Activated T-cell treated with anti-CD3 and anti-CD28 coated beads, Interleukin-2, amount 50 U/mL, for 72 hours (primary cell): Measurements from ENCODE around the gene INHBB. TPM values are rescaled to one million over a fixed set of nuclear protein-coding genes. Genes with fewer than 3 reads are reported as not detected.

Source experiments
- ATAC-seq, 2 donors: fragments of 150-1000 bp; cut with Tn5 transposase; replicated peaks in 1 of 2; 2 replicates each; pipeline ENCODE4 v1.10.0; 2021; ENCODE audit warnings: moderate library complexity in 2 of 2, mild to moderate bottlenecking in 1 of 2
- DNase-seq, 2 donors: peaks; one replicate each; pipeline ENCODE4 v3.0.0; 2021 to 2022; ENCODE audit warnings: mixed read lengths in 1 of 2
- H3K27ac Mint-ChIP-seq: one replicate; pipeline ENCODE4 v1.8.0; 2022; ENCODE audit warnings: mild to moderate bottlenecking, moderate library complexity, mixed read lengths
- H3K27me3 Mint-ChIP-seq: one replicate; pipeline ENCODE4 v1.8.0; 2022; ENCODE audit warnings: low read depth, mixed read lengths
- H3K36me3 Mint-ChIP-seq, 2 donors: one replicate each; pipeline ENCODE4 v1.8.0; 2022; ENCODE audit warnings: mixed read lengths in 2 of 2, mild to moderate bottlenecking in 1 of 2; ENCODE audit not compliant: insufficient read depth in 2 of 2
- H3K4me1 Mint-ChIP-seq: one replicate; pipeline ENCODE4 v1.8.0; 2022; ENCODE audit warnings: low read depth, mixed read lengths
- H3K4me3 Mint-ChIP-seq, 2 donors: one replicate each; pipeline ENCODE4 v1.8.0; 2022; ENCODE audit warnings: mild to moderate bottlenecking in 2 of 2, mixed read lengths in 2 of 2, moderate library complexity in 2 of 2
- H3K9me3 Mint-ChIP-seq, 2 donors: one replicate each; pipeline ENCODE4 v1.8.0; 2022; ENCODE audit warnings: mixed read lengths in 2 of 2
- total RNA-seq, 2 donors: library from RNA; stranded (reverse); gene quantifications; one replicate each; pipeline ENCODE4 v1.2.3, GENCODE V29; 2022

The INHBB gene
- total RNA-seq = not detected

DNA sequence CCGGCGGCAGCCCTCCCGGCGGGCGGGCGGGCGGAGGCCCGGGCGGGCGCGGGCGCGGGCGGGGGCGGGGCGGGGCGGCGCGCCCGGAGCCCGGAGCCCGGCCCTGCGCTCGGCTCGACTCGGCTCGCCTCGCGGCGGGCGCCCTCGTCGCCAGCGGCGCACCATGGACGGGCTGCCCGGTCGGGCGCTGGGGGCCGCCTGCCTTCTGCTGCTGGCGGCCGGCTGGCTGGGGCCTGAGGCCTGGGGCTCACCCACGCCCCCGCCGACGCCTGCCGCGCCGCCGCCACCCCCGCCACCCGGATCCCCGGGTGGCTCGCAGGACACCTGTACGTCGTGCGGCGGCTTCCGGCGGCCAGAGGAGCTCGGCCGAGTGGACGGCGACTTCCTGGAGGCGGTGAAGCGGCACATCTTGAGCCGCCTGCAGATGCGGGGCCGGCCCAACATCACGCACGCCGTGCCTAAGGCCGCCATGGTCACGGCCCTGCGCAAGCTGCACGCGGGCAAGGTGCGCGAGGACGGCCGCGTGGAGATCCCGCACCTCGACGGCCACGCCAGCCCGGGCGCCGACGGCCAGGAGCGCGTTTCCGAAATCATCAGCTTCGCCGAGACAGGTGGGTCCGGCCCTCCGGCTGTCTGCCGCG is at the start of gene INHBB:
Gene INHBB (plus strand): TSS at position 111 of the 641 bp plus-strand sequence. CDS start 53 bp downstream, at position 164.
- H3K4me1 Mint-ChIP-seq = peaks cover 25% of the 10 kb centered on the region
- H3K36me3 Mint-ChIP-seq = peaks cover 0 to 3% of the 10 kb centered on the region in 2 donors
- ATAC-seq = peak; percentile 33 to 43
- peak; percentile 22 to 24 for DNase-seq
- H3K9me3 Mint-ChIP-seq = no peaks in the 10 kb centered on the region
- no peak within 1 kb of the TSS for H3K27ac Mint-ChIP-seq
- H3K4me3 Mint-ChIP-seq = peak within 1 kb of the TSS; percentile 73 to 77
- H3K27me3 Mint-ChIP-seq = peaks cover 57% of the 10 kb centered on the region

DNA sequence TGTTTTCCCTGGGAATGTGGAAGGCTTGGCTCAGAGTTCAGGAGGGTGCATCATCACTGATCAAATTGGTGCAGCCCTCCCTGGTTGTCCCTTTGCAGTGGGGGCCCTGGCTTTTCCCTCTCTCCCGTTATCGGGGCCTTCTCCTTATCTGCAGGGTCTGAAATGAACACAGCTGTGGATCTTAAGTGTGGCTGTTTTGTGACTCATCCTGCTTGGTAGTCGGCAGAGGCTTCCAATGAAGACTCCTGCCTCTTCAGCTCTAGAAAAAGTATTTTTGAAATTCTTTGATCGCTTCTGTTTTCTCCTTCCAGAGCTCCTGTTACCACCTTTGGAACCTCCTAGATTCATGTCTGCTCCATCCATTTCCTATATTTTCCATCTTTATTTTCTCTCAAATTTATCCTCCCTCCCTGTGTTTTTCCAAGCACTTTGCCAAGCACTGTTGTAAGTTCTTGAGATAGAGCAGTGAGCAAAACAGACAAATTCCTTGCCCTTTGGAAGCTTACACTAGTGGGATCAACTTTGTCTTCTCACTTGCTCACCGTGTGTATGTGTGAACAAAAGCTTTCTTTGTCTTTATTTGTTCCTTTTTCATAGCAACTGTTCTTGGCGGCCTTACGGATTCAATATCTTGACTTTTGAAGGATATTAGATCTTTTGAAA is 47.6 kb upstream of the INHBB start:
- Mint-ChIP-seq H3K36me3 (peaks cover 7 to 14% of the 10 kb centered on the region in 2 donors), H3K4me1 (peaks cover 6% of the 10 kb centered on the region), H3K4me3 (no peak overlapping the region), H3K9me3 (no peaks in the 10 kb centered on the region), H3K27ac (no peak overlapping the region), H3K27me3 (no peaks in the 10 kb centered on the region)
- ATAC-seq = no peak
- no peak for DNase-seq

DNA sequence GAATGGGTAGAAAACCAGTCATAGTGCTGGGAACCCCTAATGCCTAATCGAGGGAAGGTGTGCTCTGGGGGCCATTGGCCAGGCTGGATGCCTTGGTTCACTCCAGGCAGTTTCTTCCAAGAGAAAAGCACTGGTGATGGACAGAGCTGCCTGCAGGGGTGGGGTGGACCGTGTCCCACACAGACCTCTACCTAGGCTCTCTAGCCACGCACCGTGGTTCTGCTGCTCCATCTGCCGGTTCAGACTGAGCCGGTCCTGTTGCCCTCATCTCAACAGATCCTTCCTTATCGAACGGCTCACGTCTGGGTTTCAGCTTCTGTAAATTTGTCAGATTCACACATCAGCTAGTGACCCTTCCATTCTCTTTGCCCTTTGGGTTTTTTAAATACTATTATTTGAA is 46.9 kb upstream of the INHBB start:
- Mint-ChIP-seq H3K9me3 (no peaks in the 10 kb centered on the region), H3K27ac (peak overlapping the region; percentile 9), H3K4me1 (peaks cover 12% of the 10 kb centered on the region), H3K36me3 (peaks cover 5 to 7% of the 10 kb centered on the region in 2 donors), H3K27me3 (peaks cover 5% of the 10 kb centered on the region), H3K4me3 (no peak overlapping the region)
- DNase-seq = no peak
- no peak for ATAC-seq

- Mint-ChIP-seq H3K9me3 (no peaks in the 10 kb centered on the region), H3K27ac (no peak overlapping the region), H3K36me3 (peaks cover 5 to 7% of the 10 kb centered on the region in 2 donors), H3K4me1 (peaks cover 12% of the 10 kb centered on the region), H3K27me3 (peaks cover 5% of the 10 kb centered on the region), H3K4me3 (no peak overlapping the region)
- no peak for DNase-seq
- no peak for ATAC-seq
Observed at GRCh38 chr2:120299561-120299960, 46.4 kb upstream of the INHBB start.

GRCh38 chr2:120300385-120300784 is 45.6 kb upstream of the INHBB start:
- H3K36me3 Mint-ChIP-seq = peaks cover 5 to 7% of the 10 kb centered on the region in 2 donors

GRCh38 chr2:120301284-120301683 is 44.7 kb upstream of the INHBB start:
- Mint-ChIP-seq H3K9me3 (no peaks in the 10 kb centered on the region), H3K4me1 (peaks cover 12% of the 10 kb centered on the region), H3K36me3 (peaks cover 4 to 8% of the 10 kb centered on the region in 2 donors), H3K4me3 (no peak overlapping the region), H3K27me3 (peaks cover 5% of the 10 kb centered on the region), H3K27ac (no peak overlapping the region)
- ATAC-seq (no peak), DNase-seq (no peak)

More at GRCh38 chr2:120300385-120300784, 45.6 kb upstream of the INHBB start:
- peaks cover 5% of the 10 kb centered on the region for H3K27me3 Mint-ChIP-seq
- ATAC-seq (no peak), DNase-seq (no peak)
- H3K4me3 Mint-ChIP-seq = no peak overlapping the region
- peaks cover 12% of the 10 kb centered on the region for H3K4me1 Mint-ChIP-seq
- no peaks in the 10 kb centered on the region for H3K9me3 Mint-ChIP-seq
- H3K27ac Mint-ChIP-seq = no peak overlapping the region

GRCh38 chr2:120302301-120302700 is 43.6 kb upstream of the INHBB start:
- Mint-ChIP-seq H3K4me3 (no peak overlapping the region), H3K36me3 (peaks cover 4 to 7% of the 10 kb centered on the region in 2 donors), H3K9me3 (no peaks in the 10 kb centered on the region), H3K27me3 (peaks cover 5% of the 10 kb centered on the region), H3K4me1 (peaks cover 12% of the 10 kb centered on the region), H3K27ac (no peak overlapping the region)
- no peak for DNase-seq
- no peak for ATAC-seq

DNA sequence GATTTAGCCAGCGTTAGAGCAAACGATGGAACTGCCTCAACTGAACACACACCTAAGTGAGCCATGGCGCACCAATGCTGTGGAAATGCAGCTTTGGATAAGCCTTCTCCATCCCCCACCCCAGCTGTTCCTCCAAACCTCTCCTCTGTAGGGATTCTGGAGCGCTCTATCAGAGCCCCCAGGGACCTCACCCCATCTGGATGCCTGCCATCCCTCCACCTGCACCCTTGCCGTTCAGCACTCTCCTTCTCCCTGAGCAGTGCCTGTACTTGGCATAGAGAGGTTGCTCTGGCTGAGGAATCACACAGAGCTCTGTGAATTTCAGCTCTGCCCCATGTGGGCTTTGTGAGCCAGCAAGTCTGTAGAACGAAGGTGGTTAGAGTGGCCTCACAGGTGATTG is 42.8 kb upstream of the INHBB start:
- Mint-ChIP-seq H3K9me3 (no peaks in the 10 kb centered on the region), H3K4me3 (no peak overlapping the region), H3K36me3 (peaks cover 3% of the 10 kb centered on the region in 2 donors), H3K27ac (no peak overlapping the region), H3K27me3 (peaks cover 5% of the 10 kb centered on the region), H3K4me1 (peaks cover 12% of the 10 kb centered on the region)
- DNase-seq (no peak), ATAC-seq (no peak)

GRCh38 chr2:120305296-120305695 is 40.6 kb upstream of the INHBB start:
- H3K4me3 Mint-ChIP-seq = no peak overlapping the region
- DNase-seq (no peak), ATAC-seq (no peak)
- H3K9me3 Mint-ChIP-seq = no peaks in the 10 kb centered on the region
- peaks cover 3% of the 10 kb centered on the region in 2 donors for H3K36me3 Mint-ChIP-seq
- H3K27ac Mint-ChIP-seq = no peak overlapping the region
- peaks cover 5% of the 10 kb centered on the region for H3K27me3 Mint-ChIP-seq
- H3K4me1 Mint-ChIP-seq = peaks cover 14% of the 10 kb centered on the region

- no peaks in the 10 kb centered on the region for H3K9me3 Mint-ChIP-seq
- H3K4me3 Mint-ChIP-seq = no peak overlapping the region
- peaks cover 3% of the 10 kb centered on the region in 2 donors for H3K36me3 Mint-ChIP-seq
- DNase-seq (no peak), ATAC-seq (no peak)
- no peak overlapping the region for H3K27ac Mint-ChIP-seq
- H3K27me3 Mint-ChIP-seq = peaks cover 5% of the 10 kb centered on the region
- H3K4me1 Mint-ChIP-seq = peaks cover 20% of the 10 kb centered on the region
Observed at GRCh38 chr2:120305937-120306490, 39.9 kb upstream of the INHBB start.

DNA sequence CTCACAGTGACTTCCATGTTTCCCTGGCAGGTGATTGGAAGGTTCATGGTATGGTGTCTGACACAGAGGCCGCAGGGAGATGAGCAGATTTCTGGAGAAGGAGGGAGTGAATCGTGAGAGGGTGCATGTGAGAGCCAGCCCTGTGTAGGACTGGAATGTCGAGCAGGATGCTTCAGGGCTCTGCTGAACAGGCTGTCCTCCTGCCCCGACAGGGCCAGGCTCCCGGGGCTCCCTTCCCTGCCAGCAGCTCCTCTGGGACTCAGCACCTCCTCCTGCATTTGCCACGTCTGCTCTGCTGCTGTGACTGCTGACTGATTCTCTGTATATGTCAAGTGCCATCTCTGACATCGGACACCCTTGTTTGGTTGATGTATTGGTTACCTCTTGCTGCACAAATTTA is 38.5 kb upstream of the INHBB start:
- ATAC-seq = no peak
- Mint-ChIP-seq H3K27me3 (peaks cover 5% of the 10 kb centered on the region), H3K4me1 (peaks cover 27% of the 10 kb centered on the region), H3K27ac (no peak overlapping the region), H3K9me3 (no peaks in the 10 kb centered on the region), H3K36me3 (peaks cover 3% of the 10 kb centered on the region in 2 donors), H3K4me3 (no peak overlapping the region)
- no peak for DNase-seq

DNA sequence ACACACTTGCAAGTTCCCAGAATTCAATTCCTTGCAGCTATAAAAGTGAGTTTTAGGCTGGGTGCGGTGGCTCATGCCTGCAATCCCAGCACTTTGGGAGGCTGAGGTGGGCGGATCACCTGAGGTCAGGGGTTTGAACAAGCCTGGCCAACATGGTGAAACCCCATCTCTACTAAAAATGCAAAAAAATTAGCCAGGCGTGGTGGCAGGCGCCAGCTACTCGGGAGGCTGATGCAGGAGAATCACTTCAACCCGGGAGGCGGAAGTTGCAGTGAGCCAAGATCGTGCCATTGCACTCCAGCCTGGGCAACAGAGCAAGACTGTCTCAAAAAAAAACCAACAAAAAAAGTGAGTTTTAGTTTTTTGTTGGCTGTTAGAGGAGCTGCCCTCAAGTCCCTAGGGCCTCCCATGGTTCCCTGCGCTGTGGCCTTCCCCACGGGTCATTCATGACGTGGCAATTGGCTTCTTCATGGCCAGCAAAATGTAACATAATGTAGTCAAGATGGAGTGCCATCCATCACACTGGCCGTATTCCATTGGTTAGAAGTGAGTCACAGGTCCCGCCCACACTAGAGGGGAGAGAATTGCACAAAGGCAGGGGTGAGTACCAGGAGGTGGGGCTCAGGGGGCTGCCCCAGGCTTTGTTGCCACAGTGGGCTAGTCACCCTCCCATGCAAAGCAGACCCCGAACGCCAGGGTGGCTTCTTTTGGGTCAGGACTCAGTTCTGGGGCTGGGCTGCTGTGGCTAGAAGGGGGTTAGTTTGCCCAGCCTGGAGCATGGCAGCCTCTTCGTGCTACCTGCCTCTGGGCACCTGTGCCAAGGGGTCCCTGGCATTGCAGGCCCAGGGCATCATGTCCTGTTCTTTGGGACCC is 37.7 kb upstream of the INHBB start:
- DNase-seq (no peak), ATAC-seq (no peak)
- Mint-ChIP-seq H3K27ac (no peak overlapping the region), H3K4me3 (no peak overlapping the region), H3K4me1 (peaks cover 29% of the 10 kb centered on the region), H3K27me3 (peaks cover 5% of the 10 kb centered on the region), H3K9me3 (no peaks in the 10 kb centered on the region), H3K36me3 (peaks cover 0 to 3% of the 10 kb centered on the region in 2 donors)

- H3K27ac Mint-ChIP-seq = no peak overlapping the region
- ATAC-seq (peak in 1 of 2 donors; percentile 32), DNase-seq (no peak)
- no peaks in the 10 kb centered on the region for H3K27me3 Mint-ChIP-seq
- H3K4me1 Mint-ChIP-seq = peaks cover 41% of the 10 kb centered on the region
- H3K4me3 Mint-ChIP-seq = no peak overlapping the region
- no peaks in the 10 kb centered on the region for H3K9me3 Mint-ChIP-seq
- H3K36me3 Mint-ChIP-seq = peaks cover 0 to 3% of the 10 kb centered on the region in 2 donors
Observed at GRCh38 chr2:120310136-120310535, 35.8 kb upstream of the INHBB start.
